A673 (cell line): ENCODE data around the gene GNAI2. TPM values are rescaled to one million over a fixed set of nuclear protein-coding genes. Genes with fewer than 3 reads are reported as not detected.
"Not testable (repeated sequence)": the region's sequence is repeated elsewhere in the genome, so short reads cannot be mapped to it uniquely, and the experiment has no call there.

Experiments
- BruUV-seq: library from RNA; stranded (reverse); fragments of 400-500 nt; replicated peaks from 2 replicates; lab custom pipeline; 2021; lab: Mats Ljungman, UMichigan
- CTCF ChIA-PET: fragments of 300-600 bp; sonication (Branson Sonifier 250); formaldehyde crosslinking; loops from one replicate; lab custom pipeline; 2022; ENCODE audit warnings: antibody characterized with exemption; lab: Charles Lee
- POLR2A ChIA-PET: fragments of 300-600 bp; sonication (Branson Sonifier 250); formaldehyde crosslinking; loops from one replicate; lab custom pipeline; 2022; ENCODE audit warnings: antibody characterized with exemption; ENCODE audit not compliant: low non-redundant PET; lab: Charles Lee
- DNase-seq: peaks from one replicate; pipeline ENCODE4 v3.0.0-alpha.2; 2015; ENCODE audit warnings: low spot score
- H3K27ac ChIP-seq: fragments of 200-600 bp; sonication (generic); 2 replicates; pipeline ENCODE4 v1.5.1; 2016; ENCODE audit warnings: mixed run types, low read depth, mild to moderate bottlenecking, mixed read lengths, antibody characterized with exemption, low read length; ENCODE audit not compliant: poor library complexity, severe bottlenecking
- H3K27me3 ChIP-seq: fragments of 200-600 bp; sonication (generic); replicated peaks from 2 replicates; pipeline ENCODE4 v1.6.1; 2017; ENCODE audit warnings: mixed run types, low read depth, mild to moderate bottlenecking, mixed read lengths, antibody characterized with exemption, low read length; ENCODE audit not compliant: insufficient read depth, poor library complexity
- H3K36me3 ChIP-seq: fragments of 200-600 bp; sonication (generic); 2 replicates; pipeline ENCODE4 v1.6.1; 2016; ENCODE audit warnings: mixed run types, mild to moderate bottlenecking, mixed read lengths, antibody characterized with exemption, low read length; ENCODE audit not compliant: insufficient read depth, poor library complexity, severe bottlenecking
- H3K4me1 ChIP-seq: fragments of 200-600 bp; sonication (generic); 2 replicates; pipeline ENCODE4 v1.6.1; 2017; ENCODE audit warnings: mixed run types, mild to moderate bottlenecking, mixed read lengths, antibody characterized with exemption, low read length; ENCODE audit not compliant: insufficient read depth, poor library complexity, severe bottlenecking
- H3K4me3 ChIP-seq: fragments of 200-600 bp; sonication (generic); 2 replicates; pipeline ENCODE4 v1.5.1; 2016; ENCODE audit warnings: low read depth, mixed run types, mild to moderate bottlenecking, mixed read lengths, low read length; ENCODE audit not compliant: poor library complexity, severe bottlenecking
- H3K9me3 ChIP-seq: fragments of 200-600 bp; sonication (generic); 2 replicates; pipeline ENCODE4 v1.6.1; 2016; ENCODE audit warnings: mixed run types, low read depth, mild to moderate bottlenecking, mixed read lengths, antibody characterized with exemption, low read length; ENCODE audit not compliant: poor library complexity, severe bottlenecking
- CTCF ChIP-seq: fragments of 300-800, 200-600 bp; sonication (generic); conservative IDR thresholded peaks from 2 replicates; pipeline ENCODE4 v1.5.1; 2017; ENCODE audit warnings: low read depth, mild to moderate bottlenecking, antibody characterized with exemption, low read length, moderate library complexity, mixed read lengths
- EZH2 ChIP-seq: fragments of 200-600 bp; sonication (generic); IDR thresholded peaks from 2 replicates; pipeline ENCODE4 v1.6.1; 2017; ENCODE audit warnings: borderline replicate concordance, low read depth, mild to moderate bottlenecking, mixed read lengths, antibody characterized with exemption, low read length; ENCODE audit not compliant: poor library complexity, severe bottlenecking
- intact Hi-C: fragments of 100-400 bp; cut with micrococcal nuclease; formaldehyde crosslinking; loops from one replicate; pipeline ENCODE4 v1.10.0; 2022; ENCODE audit not compliant: unreplicated experiment
- total RNA-seq: library from RNA; stranded (reverse); gene quantifications from 2 replicates; pipeline ENCODE4 v1.2.3, GENCODE V29; 2021

GNAI2 gene
- total RNA-seq, 1 experiment from 2014 or later, result 115 TPM

GRCh38 chr3:50278123-50278879 lies 42.3 kb downstream of the GNAI2 start:
- Histone ChIP-seq H3K27me3 (peaks cover 3% of the 10 kb centered on the region), H3K27ac (no peak overlapping the region)
- DNase-seq, result no peak

GRCh38 chr3:50278880-50279224 lies 42.8 kb downstream of the GNAI2 start, which contains the start of gene LSMEM2:
Gene LSMEM2, plus strand, starts transcription at chr3:50279087. Its CDS starts 27 bp downstream, at chr3:50279114.
- no peaks in the 10 kb centered on the region for H3K27me3 ChIP-seq
- H3K9me3 ChIP-seq, result no peaks in the 10 kb centered on the region
- no peaks in the 10 kb centered on the region for H3K36me3 ChIP-seq
- H3K4me1 ChIP-seq, result no peaks in the 10 kb centered on the region
- CTCF ChIA-PET, result no interaction called here
- no TSS peak for BruUV-seq
- intact Hi-C loops, result no loop called here
- POLR2A ChIA-PET, result no interaction called here
- no peak for DNase-seq
- TF ChIP-seq EZH2, result no peak
- no peak for TF ChIP-seq CTCF
- no peak within 1 kb of the TSS for H3K4me3 ChIP-seq
- no peak within 1 kb of the TSS for H3K27ac ChIP-seq

More at GRCh38 chr3:50278123-50278879, 42.3 kb downstream of the GNAI2 start:
- Histone ChIP-seq H3K4me1 (no peaks in the 10 kb centered on the region), H3K4me3 (no peak overlapping the region), H3K9me3 (no peaks in the 10 kb centered on the region), H3K36me3 (no peaks in the 10 kb centered on the region)
- ChIA-PET POLR2A (no interaction called here), CTCF (no interaction called here)
- no peak for TF ChIP-seq EZH2
- no peak for TF ChIP-seq CTCF
- intact Hi-C loops, result no loop called here
- BruUV-seq, result no TSS peak

GRCh38 chr3:50279255-50280016 lies 43.4 kb downstream of the GNAI2 start:
- Histone ChIP-seq H3K27ac (no peak overlapping the region), H3K27me3 (no peaks in the 10 kb centered on the region), H3K9me3 (no peaks in the 10 kb centered on the region), H3K36me3 (no peaks in the 10 kb centered on the region), H3K4me3 (no peak overlapping the region), H3K4me1 (no peaks in the 10 kb centered on the region)
- no peak for DNase-seq
- TF ChIP-seq CTCF (no peak), EZH2 (no peak)
- ChIA-PET CTCF (no interaction called here), POLR2A (no interaction called here)
- intact Hi-C loops, result no loop called here
- BruUV-seq, result no TSS peak

- CTCF ChIA-PET, H3K9me3 ChIP-seq, intact Hi-C loops, H3K4me3 ChIP-seq, BruUV-seq, H3K4me1 ChIP-seq, H3K27me3 ChIP-seq, H3K27ac ChIP-seq, POLR2A ChIA-PET, H3K36me3 ChIP-seq, DNase-seq: not testable (repeated sequence)
Observed at GRCh38 chr3:50284121-50284520, 48.1 kb downstream of the GNAI2 start.
